Stimulated activated CD4-positive, alpha-beta T cell treated with anti-CD3 and anti-CD28 coated beads, Interleukin-2, amount 100 ng/mL, for 24 hours (primary cell): ENCODE measurements around the gene SMYD3.
"Not testable (repeated sequence)": the region's sequence is repeated elsewhere in the genome, so short reads cannot be mapped to it uniquely, and the experiment has no call there.

Experiments
- DNase-seq, 2 donors: peaks; one replicate each; pipeline ENCODE4 v3.0.0-alpha.2; 2020

The SMYD3 gene

GRCh38 chr1:245855846-245856730 lies 651.0 kb downstream of the SMYD3 start:
- no peak for DNase-seq

DNA sequence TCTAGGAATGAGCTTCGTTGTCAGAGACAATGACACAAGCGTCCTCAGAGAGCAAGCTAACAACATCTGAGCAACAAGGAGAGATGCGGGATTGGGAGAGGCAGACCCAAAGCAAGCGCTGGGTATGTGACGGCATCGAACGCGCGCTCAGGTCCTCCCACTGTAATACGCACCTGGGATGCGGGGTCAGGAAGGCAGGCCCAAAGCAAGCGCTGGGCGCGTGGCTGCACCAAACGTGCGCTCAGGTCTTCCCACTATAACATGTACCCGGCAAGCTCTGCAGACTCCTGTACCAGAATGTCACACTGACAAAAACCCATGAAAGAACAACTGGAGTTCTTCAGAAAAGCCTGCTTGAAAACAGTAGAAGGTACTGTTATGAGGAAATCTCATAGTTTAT lies 653.8 kb downstream of the SMYD3 start:
- DNase-seq, result no peak

GRCh38 chr1:245843101-245843500 lies 664.0 kb downstream of the SMYD3 start:
- DNase-seq, result no peak

- DNase-seq, result no peak
Observed at GRCh38 chr1:245842106-245842505, 665.0 kb downstream of the SMYD3 start.

DNA sequence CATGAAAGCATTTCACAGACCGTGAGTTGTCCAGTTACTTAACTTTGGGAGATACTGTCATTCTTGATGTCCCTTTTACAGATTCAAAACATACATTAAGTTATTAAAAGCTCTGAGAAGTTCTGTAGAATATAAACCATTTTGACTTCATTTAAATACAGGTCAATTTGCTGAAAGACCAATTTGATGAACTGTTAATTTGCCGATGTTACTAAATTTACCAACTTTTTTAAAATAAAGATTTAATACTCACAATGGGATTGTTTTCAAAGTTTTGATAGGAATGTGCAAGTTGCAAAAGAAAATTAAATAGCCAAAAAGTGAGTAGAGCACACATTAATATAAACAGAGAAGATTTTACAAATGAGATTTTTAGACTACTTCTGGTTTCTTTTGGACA lies 666.1 kb downstream of the SMYD3 start:
- no peak for DNase-seq

DNA sequence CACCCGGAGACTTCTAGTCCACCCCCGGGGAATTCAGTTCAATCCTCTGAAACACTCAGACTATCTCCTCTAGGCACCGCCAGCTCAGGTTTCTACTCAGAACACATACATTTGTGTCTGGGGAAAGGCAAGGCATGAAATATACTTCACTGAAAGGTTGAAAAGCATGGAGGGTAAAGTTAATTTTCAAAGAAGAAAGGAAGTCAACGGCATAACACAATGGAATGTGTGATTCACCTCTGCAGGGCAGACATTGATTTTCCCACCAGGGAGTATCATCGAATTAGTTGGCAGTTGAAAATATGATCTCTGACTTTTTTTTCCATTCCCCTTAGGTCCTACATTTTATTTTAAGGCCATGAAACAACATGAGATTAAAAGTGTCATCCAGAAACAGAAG lies 669.4 kb downstream of the SMYD3 start:
- no peak for DNase-seq

- no peak for DNase-seq
Observed at GRCh38 chr1:245835386-245835785, 671.7 kb downstream of the SMYD3 start.

DNA sequence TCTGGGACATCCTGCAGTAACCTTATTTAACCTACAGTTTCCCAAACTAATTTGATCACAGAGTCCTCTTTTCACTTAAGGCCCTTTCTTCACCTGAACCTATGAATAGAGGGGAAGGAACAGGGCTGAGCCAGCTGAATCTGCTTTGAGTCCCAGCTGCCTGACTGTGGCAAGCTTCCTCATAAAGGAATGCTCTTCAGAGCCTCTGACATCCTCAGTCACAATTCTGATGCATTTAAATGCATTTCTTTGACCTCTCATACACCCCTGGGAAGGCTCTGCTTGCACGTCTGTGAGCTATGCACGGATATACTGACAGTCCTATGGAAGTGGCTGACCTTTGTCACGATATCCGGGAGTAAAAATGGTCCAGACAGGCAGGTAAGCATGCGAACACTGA lies 673.1 kb downstream of the SMYD3 start:
- DNase-seq, result no peak

DNA sequence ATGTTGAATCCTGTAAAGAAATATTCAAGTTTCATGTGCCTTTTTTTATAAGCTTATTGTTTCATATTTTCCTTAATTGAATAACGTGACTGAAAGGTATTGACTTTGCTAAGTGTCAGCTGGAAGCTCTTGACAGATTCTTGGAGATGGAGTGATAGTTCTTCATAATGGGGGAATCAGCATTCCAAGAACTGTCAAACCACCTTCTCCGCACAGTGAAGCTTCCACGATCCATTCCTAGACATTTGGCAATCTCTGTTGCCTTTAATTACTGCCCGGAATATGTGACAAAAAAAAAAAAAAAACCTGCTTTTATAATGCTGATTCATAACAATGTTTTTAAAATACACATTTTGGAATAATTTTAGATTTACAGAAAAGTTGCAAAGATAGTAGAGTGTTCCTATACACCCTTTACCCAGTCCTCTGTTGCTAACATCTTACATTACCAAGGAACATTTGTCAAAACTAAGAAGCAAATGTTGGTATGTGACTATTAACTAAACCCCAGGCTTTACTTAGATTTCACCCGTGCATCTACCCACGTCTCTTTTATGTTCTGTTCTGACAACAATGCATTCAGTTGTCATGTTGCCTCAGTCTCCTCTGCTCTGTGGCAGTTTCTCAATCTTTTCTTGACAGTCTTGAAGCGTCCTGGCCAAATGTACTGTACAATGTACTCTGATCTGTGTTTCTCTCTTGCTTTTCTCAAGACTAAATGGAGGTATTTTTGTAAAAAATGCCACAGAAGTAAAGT lies 674.1 kb downstream of the SMYD3 start:
- no peak for DNase-seq

DNA sequence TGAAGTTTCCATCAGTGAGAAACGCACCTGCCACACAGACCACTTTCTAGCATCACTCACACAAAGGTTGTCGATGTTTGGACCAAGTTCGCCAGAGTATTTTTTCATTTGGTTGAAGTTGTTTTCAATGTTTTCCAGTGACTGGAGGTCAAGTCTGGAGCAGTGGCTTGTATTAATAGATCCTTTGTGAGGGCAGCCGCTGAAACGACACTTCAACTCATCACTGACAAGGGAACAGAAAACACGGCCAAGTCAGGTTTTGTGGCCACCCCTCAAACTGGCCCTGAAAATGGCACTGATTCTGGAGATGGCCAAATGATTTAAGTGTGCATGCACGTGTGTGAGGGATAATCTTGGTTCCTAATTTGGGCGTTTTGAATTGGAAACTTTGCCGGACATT lies 675.6 kb downstream of the SMYD3 start:
- DNase-seq, result no peak

GRCh38 chr1:245829826-245830225 lies 677.3 kb downstream of the SMYD3 start:
- no peak for DNase-seq

GRCh38 chr1:245829194-245829593 lies 677.9 kb downstream of the SMYD3 start:
- DNase-seq, result no peak

GRCh38 chr1:245827301-245827700 lies 679.8 kb downstream of the SMYD3 start:
- DNase-seq, result no peak

- DNase-seq, result no peak
Observed at GRCh38 chr1:245825128-245825901, 681.8 kb downstream of the SMYD3 start.

- DNase-seq, result no peak
Observed at GRCh38 chr1:245823408-245824147, 683.5 kb downstream of the SMYD3 start.

DNA sequence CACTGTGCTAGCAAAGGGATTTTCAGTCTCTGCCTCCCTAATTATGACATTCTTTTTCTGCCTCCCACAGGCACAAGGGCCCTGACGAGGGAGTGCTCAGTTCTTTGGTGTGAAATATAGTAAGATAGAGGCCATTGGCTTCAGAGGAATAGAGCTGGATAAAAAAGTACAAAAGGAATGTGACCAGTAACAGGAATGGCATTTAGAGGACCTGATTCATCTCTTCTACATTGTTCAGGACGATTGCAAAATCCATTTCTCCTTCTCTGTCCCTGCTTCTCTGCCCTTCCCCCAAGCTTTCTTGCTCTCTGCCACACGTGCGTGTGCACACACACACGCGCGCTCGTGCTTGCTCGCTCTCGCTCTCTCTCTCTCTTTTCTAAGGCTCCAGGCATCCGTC lies 684.1 kb downstream of the SMYD3 start:
- no peak for DNase-seq

- not testable (repeated sequence) for DNase-seq
Observed at GRCh38 chr1:245818363-245818762, 688.7 kb downstream of the SMYD3 start.

- DNase-seq, result not testable (repeated sequence)
Observed at GRCh38 chr1:245816496-245816895, 690.6 kb downstream of the SMYD3 start.

GRCh38 chr1:245814651-245815050 lies 692.4 kb downstream of the SMYD3 start:
- no peak for DNase-seq

DNA sequence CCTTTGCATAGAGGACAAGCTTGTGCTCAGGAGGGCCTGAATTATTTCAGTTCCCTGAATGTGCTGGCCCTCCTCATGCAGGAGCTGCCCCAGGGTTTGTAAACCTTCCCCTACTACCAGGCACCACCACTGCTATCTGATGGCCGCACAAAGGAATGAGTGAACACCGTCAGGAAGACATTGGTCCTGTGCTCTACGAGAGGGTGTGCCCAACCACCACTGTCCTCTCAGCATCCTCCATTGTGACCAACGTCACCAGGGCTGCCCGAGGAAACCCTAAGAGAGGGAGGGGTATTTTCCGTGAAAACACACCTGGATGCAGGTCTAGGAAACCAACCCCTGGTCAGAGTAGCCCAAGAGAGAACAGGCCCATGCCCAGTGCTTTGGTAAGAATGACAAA lies 694.8 kb downstream of the SMYD3 start:
- no peak for DNase-seq

DNA sequence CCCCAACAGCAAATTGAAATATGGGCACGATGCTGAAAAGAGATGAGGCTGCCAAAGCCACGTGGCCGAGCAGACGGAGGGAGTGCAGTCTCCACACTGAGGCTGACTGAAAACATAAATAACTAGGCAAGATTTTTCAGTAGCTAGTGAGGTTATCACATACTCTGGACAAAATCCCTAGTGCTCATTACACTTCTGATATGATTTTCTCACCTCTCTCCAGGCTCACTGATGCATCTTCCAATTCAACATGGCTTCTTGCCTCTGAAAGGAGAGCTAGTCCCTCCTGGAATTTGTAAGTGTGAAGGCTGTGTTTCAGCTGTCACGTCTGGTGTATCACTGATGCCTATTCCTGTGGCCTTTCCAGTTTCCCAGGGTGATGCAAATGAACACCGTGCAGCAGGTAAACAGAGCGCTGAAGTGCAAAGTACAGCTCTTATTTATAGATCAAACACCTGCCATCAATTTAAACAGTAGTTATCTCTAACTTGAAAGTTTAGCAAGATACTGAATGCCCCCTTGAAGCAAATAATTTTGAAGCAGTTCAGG lies 696.2 kb downstream of the SMYD3 start:
- no peak for DNase-seq

- no peak for DNase-seq
Observed at GRCh38 chr1:245810181-245810769, 696.8 kb downstream of the SMYD3 start.
